Measurements from ENCODE around the gene SIL1.
"Not testable (repeated sequence)": the region's sequence is repeated elsewhere in the genome, so short reads cannot be mapped to it uniquely, and the experiment has no call there.

Gene SIL1

GRCh38 chr5:138927979-138928378, 270.2 kb downstream of the SIL1 start:
- no peak for TF ChIP-seq CTCF (IDR thresholded peaks at IDR 0.05; ENCODE audit: low read depth, low read length)
- H3K4me3 ChIP-seq (replicated peaks in 1 of 2; ENCODE audit: low read depth in 2 of 2, low read length in 2 of 2), result no peak overlapping the region
- DNase-seq (ENCODE audit: low read depth in 2 of 2), result peak in 1 of 2 donors; percentile 60

GRCh38 chr5:138927544-138927943, 270.6 kb downstream of the SIL1 start:
- DNase-seq (ENCODE audit: low read depth in 2 of 2), result no peak
- no peak for TF ChIP-seq CTCF (IDR thresholded peaks at IDR 0.05; ENCODE audit: low read depth, low read length)
- H3K4me3 ChIP-seq (replicated peaks in 1 of 2; ENCODE audit: low read depth in 2 of 2, low read length in 2 of 2), result no peak overlapping the region

GRCh38 chr5:138926688-138927448, 271.3 kb downstream of the SIL1 start:
- no peak for DNase-seq (ENCODE audit: low read depth in 2 of 2)
- H3K4me3 ChIP-seq (replicated peaks in 1 of 2; ENCODE audit: low read depth in 2 of 2, low read length in 2 of 2), result no peak overlapping the region
- no peak for TF ChIP-seq CTCF (IDR thresholded peaks at IDR 0.05; ENCODE audit: low read depth, low read length)

GRCh38 chr5:138926257-138926656, 271.9 kb downstream of the SIL1 start:
- no peak for TF ChIP-seq CTCF (IDR thresholded peaks at IDR 0.05; ENCODE audit: low read depth, low read length)
- no peak overlapping the region for H3K4me3 ChIP-seq (replicated peaks in 1 of 2; ENCODE audit: low read depth in 2 of 2, low read length in 2 of 2)
- no peak for DNase-seq (ENCODE audit: low read depth in 2 of 2)

GRCh38 chr5:138925090-138925635, 273.0 kb downstream of the SIL1 start:
- TF ChIP-seq CTCF (IDR thresholded peaks at IDR 0.05; ENCODE audit: low read depth, low read length), result no peak

GRCh38 chr5:138922494-138922893, 275.7 kb downstream of the SIL1 start:
- no peak for TF ChIP-seq CTCF (IDR thresholded peaks at IDR 0.05; ENCODE audit: low read depth, low read length)
- DNase-seq (ENCODE audit: low read depth in 2 of 2), result no peak
- no peak overlapping the region for H3K4me3 ChIP-seq (replicated peaks in 1 of 2; ENCODE audit: low read depth in 2 of 2, low read length in 2 of 2)

More at GRCh38 chr5:138925090-138925635, 273.0 kb downstream of the SIL1 start:
- H3K4me3 ChIP-seq (replicated peaks in 1 of 2; ENCODE audit: low read depth in 2 of 2, low read length in 2 of 2), result no peak overlapping the region
- DNase-seq (ENCODE audit: low read depth in 2 of 2), result peak in 1 of 2 donors; percentile 51

GRCh38 chr5:138921362-138921761, 276.8 kb downstream of the SIL1 start:
- not testable (repeated sequence) for H3K4me3 ChIP-seq (replicated peaks in 1 of 2; ENCODE audit: low read depth in 2 of 2, low read length in 2 of 2); DNase-seq (ENCODE audit: low read depth in 2 of 2)
